Right cardiac atrium (tissue), 5 donors: ENCODE results near the gene TRIM61. TPM values are rescaled to one million over a fixed set of nuclear protein-coding genes. Genes with fewer than 3 reads are reported as not detected.

Experiments used
- polyA plus RNA-seq: library from polyadenylated mRNA; stranded (reverse); fragments of 200-250 nt; gene quantifications from one replicate; pipeline ENCODE4 v1.2.3, GENCODE V29; 2013
- total RNA-seq, 4 donors: library from RNA; stranded (reverse); fragmentation: NEBNext Ultra II Directional; extraction: Animal tissue kit (Norgen Biotek cat#: 25700); gene quantifications; one replicate each; pipeline ENCODE4 v1.2.1, GENCODE V29; 2021
- donor health status: healthy with polysubstance abuse.
- donor health status: DM: no; HTN: yes; CAD: no.
- donor health status: DM: no; HTN: no; CAD: no.
- donor health status: DM: no; HTN: yes; CAD: no; lungs with severe emphysema.
- donor health status: DM: yes; HTN: yes; CAD: no.

The TRIM61 gene
- total and polyA plus RNA-seq, 5 donors, result 2.3 to 4.2 (median 3.2) TPM

Other genes with a start within 250 kb of the TRIM61 start
- not detected for gene SMIM31, start 223.5 kb downstream of the TRIM61 start, total RNA-seq
- gene SMIM31, start 223.5 kb downstream of the TRIM61 start, polyA plus RNA-seq, result not detected
- gene APELA, start 100.5 kb downstream of the TRIM61 start, total RNA-seq, result not detected
- gene APELA, start 100.5 kb downstream of the TRIM61 start, polyA plus RNA-seq, result not detected
- gene TRIM60, start 54.3 kb upstream of the TRIM61 start, total RNA-seq, result not detected
- gene TRIM60, start 54.3 kb upstream of the TRIM61 start, polyA plus RNA-seq, result not detected
- gene TRIM75, start 76.2 kb upstream of the TRIM61 start, total RNA-seq, result not detected
- not detected for gene TRIM75, start 76.2 kb upstream of the TRIM61 start, polyA plus RNA-seq
- gene TMEM192, start 135.2 kb upstream of the TRIM61 start, total RNA-seq, result 10 to 100 TPM; 15.1 to 23.0 (median 16.3) TPM
- gene TMEM192, start 135.2 kb upstream of the TRIM61 start, polyA plus RNA-seq, result 9.4 TPM
- gene KLHL2, start 229.9 kb upstream of the TRIM61 start, total RNA-seq, result 10 to 100 TPM; 10.0 to 15.5 (median 10.9) TPM
- 5.3 TPM for gene KLHL2, start 229.9 kb upstream of the TRIM61 start, polyA plus RNA-seq